ENCODE measurements around the gene PCSK5.

Gene PCSK5

GRCh38 chr9:76181020-76181641, 290.7 kb downstream of the PCSK5 start:
- Mint-ChIP-seq H3K4me3 (no peak overlapping the region), H3K36me3 (ENCODE audit: low read depth) (peaks cover 16% of the 10 kb centered on the region), H3K27ac (no peak overlapping the region)

GRCh38 chr9:76181781-76182180, 291.3 kb downstream of the PCSK5 start:
- Mint-ChIP-seq H3K4me1 (ENCODE audit: low read depth) (peaks cover 5% of the 10 kb centered on the region), H3K4me3 (no peak overlapping the region), H3K27me3 (no peaks in the 10 kb centered on the region), H3K27ac (no peak overlapping the region), H3K9me3 (no peaks in the 10 kb centered on the region), H3K36me3 (ENCODE audit: low read depth) (peaks cover 16% of the 10 kb centered on the region)

More at GRCh38 chr9:76181020-76181641, 290.7 kb downstream of the PCSK5 start:
- Mint-ChIP-seq H3K4me1 (ENCODE audit: low read depth) (peaks cover 5% of the 10 kb centered on the region), H3K27me3 (no peaks in the 10 kb centered on the region), H3K9me3 (no peaks in the 10 kb centered on the region)

- Mint-ChIP-seq H3K36me3 (ENCODE audit: low read depth) (peaks cover 21% of the 10 kb centered on the region), H3K27me3 (no peaks in the 10 kb centered on the region), H3K4me3 (no peak overlapping the region), H3K4me1 (ENCODE audit: low read depth) (peaks cover 5% of the 10 kb centered on the region), H3K27ac (no peak overlapping the region), H3K9me3 (no peaks in the 10 kb centered on the region)
Measured at GRCh38 chr9:76185432-76185831, 295.0 kb downstream of the PCSK5 start.

GRCh38 chr9:76188286-76188685, 297.8 kb downstream of the PCSK5 start:
- Mint-ChIP-seq H3K9me3 (no peaks in the 10 kb centered on the region), H3K4me1 (ENCODE audit: low read depth) (no peaks in the 10 kb centered on the region), H3K27ac (no peak overlapping the region), H3K4me3 (no peak overlapping the region), H3K36me3 (ENCODE audit: low read depth) (peaks cover 26% of the 10 kb centered on the region), H3K27me3 (no peaks in the 10 kb centered on the region)

GRCh38 chr9:76188905-76189304, 298.4 kb downstream of the PCSK5 start:
- Mint-ChIP-seq H3K4me1 (ENCODE audit: low read depth) (no peaks in the 10 kb centered on the region), H3K9me3 (no peaks in the 10 kb centered on the region), H3K27ac (no peak overlapping the region), H3K27me3 (no peaks in the 10 kb centered on the region), H3K36me3 (ENCODE audit: low read depth) (peaks cover 26% of the 10 kb centered on the region), H3K4me3 (no peak overlapping the region)

GRCh38 chr9:76191493-76191892, 301.0 kb downstream of the PCSK5 start:
- no peaks in the 10 kb centered on the region for H3K4me1 Mint-ChIP-seq (ENCODE audit: low read depth)
- H3K9me3 Mint-ChIP-seq: no peaks in the 10 kb centered on the region
- H3K27ac Mint-ChIP-seq: no peak overlapping the region
- peaks cover 23% of the 10 kb centered on the region for H3K36me3 Mint-ChIP-seq (ENCODE audit: low read depth)
- no peaks in the 10 kb centered on the region for H3K27me3 Mint-ChIP-seq
- H3K4me3 Mint-ChIP-seq: no peak overlapping the region

- no peak overlapping the region for H3K4me3 Mint-ChIP-seq
- no peak overlapping the region for H3K27ac Mint-ChIP-seq
- no peaks in the 10 kb centered on the region for H3K9me3 Mint-ChIP-seq
- peaks cover 23% of the 10 kb centered on the region for H3K36me3 Mint-ChIP-seq (ENCODE audit: low read depth)
- H3K27me3 Mint-ChIP-seq: no peaks in the 10 kb centered on the region
- no peaks in the 10 kb centered on the region for H3K4me1 Mint-ChIP-seq (ENCODE audit: low read depth)
Measured at GRCh38 chr9:76192013-76192412, 301.5 kb downstream of the PCSK5 start.

- H3K9me3 Mint-ChIP-seq: no peaks in the 10 kb centered on the region
- no peak overlapping the region for H3K27ac Mint-ChIP-seq
- no peaks in the 10 kb centered on the region for H3K27me3 Mint-ChIP-seq
- H3K4me3 Mint-ChIP-seq: no peak overlapping the region
- peaks cover 18% of the 10 kb centered on the region for H3K36me3 Mint-ChIP-seq (ENCODE audit: low read depth)
- no peaks in the 10 kb centered on the region for H3K4me1 Mint-ChIP-seq (ENCODE audit: low read depth)
Measured at GRCh38 chr9:76194896-76195295, 304.4 kb downstream of the PCSK5 start.

GRCh38 chr9:76198336-76198735, 307.9 kb downstream of the PCSK5 start:
- Mint-ChIP-seq H3K4me1 (ENCODE audit: low read depth) (no peaks in the 10 kb centered on the region), H3K27ac (no peak overlapping the region), H3K36me3 (ENCODE audit: low read depth) (no peaks in the 10 kb centered on the region), H3K27me3 (no peaks in the 10 kb centered on the region), H3K4me3 (no peak overlapping the region), H3K9me3 (no peaks in the 10 kb centered on the region)

GRCh38 chr9:76200315-76200714, 309.8 kb downstream of the PCSK5 start:
- Mint-ChIP-seq H3K9me3 (no peaks in the 10 kb centered on the region), H3K4me3 (no peak overlapping the region), H3K27ac (no peak overlapping the region), H3K27me3 (no peaks in the 10 kb centered on the region), H3K4me1 (ENCODE audit: low read depth) (no peaks in the 10 kb centered on the region), H3K36me3 (ENCODE audit: low read depth) (no peaks in the 10 kb centered on the region)

- Mint-ChIP-seq H3K4me3 (no peak overlapping the region), H3K9me3 (no peaks in the 10 kb centered on the region), H3K4me1 (ENCODE audit: low read depth) (no peaks in the 10 kb centered on the region), H3K36me3 (ENCODE audit: low read depth) (no peaks in the 10 kb centered on the region), H3K27me3 (no peaks in the 10 kb centered on the region), H3K27ac (no peak overlapping the region)
Measured at GRCh38 chr9:76200745-76201144, 310.3 kb downstream of the PCSK5 start.

- no peak overlapping the region for H3K4me3 Mint-ChIP-seq
Measured at GRCh38 chr9:76203373-76203772, 312.9 kb downstream of the PCSK5 start.

GRCh38 chr9:76206821-76207220, 316.3 kb downstream of the PCSK5 start:
- Mint-ChIP-seq H3K9me3 (no peaks in the 10 kb centered on the region), H3K27ac (no peak overlapping the region), H3K36me3 (ENCODE audit: low read depth) (no peaks in the 10 kb centered on the region), H3K27me3 (peaks cover 3% of the 10 kb centered on the region), H3K4me3 (no peak overlapping the region), H3K4me1 (ENCODE audit: low read depth) (no peaks in the 10 kb centered on the region)

More at GRCh38 chr9:76203373-76203772, 312.9 kb downstream of the PCSK5 start:
- Mint-ChIP-seq H3K9me3 (no peaks in the 10 kb centered on the region), H3K36me3 (ENCODE audit: low read depth) (no peaks in the 10 kb centered on the region), H3K27me3 (peaks cover under 1% of the 10 kb centered on the region), H3K4me1 (ENCODE audit: low read depth) (no peaks in the 10 kb centered on the region), H3K27ac (no peak overlapping the region)

GRCh38 chr9:76213751-76214150, 323.3 kb downstream of the PCSK5 start:
- Mint-ChIP-seq H3K27me3 (no peaks in the 10 kb centered on the region), H3K27ac (no peak overlapping the region), H3K4me3 (no peak overlapping the region), H3K36me3 (ENCODE audit: low read depth) (no peaks in the 10 kb centered on the region), H3K4me1 (ENCODE audit: low read depth) (no peaks in the 10 kb centered on the region), H3K9me3 (no peaks in the 10 kb centered on the region)

GRCh38 chr9:76215066-76215465, 324.6 kb downstream of the PCSK5 start:
- no peaks in the 10 kb centered on the region for H3K36me3 Mint-ChIP-seq (ENCODE audit: low read depth)
- no peak overlapping the region for H3K4me3 Mint-ChIP-seq
- no peak overlapping the region for H3K27ac Mint-ChIP-seq
- H3K27me3 Mint-ChIP-seq: no peaks in the 10 kb centered on the region
- H3K4me1 Mint-ChIP-seq (ENCODE audit: low read depth): no peaks in the 10 kb centered on the region
- H3K9me3 Mint-ChIP-seq: no peaks in the 10 kb centered on the region

- Mint-ChIP-seq H3K9me3 (no peaks in the 10 kb centered on the region), H3K27ac (no peak overlapping the region), H3K36me3 (ENCODE audit: low read depth) (no peaks in the 10 kb centered on the region), H3K4me1 (ENCODE audit: low read depth) (no peaks in the 10 kb centered on the region), H3K4me3 (no peak overlapping the region), H3K27me3 (no peaks in the 10 kb centered on the region)
Measured at GRCh38 chr9:76216161-76216649, 325.7 kb downstream of the PCSK5 start.

Data from stimulated activated naive CD8-positive, alpha-beta T cell treated with anti-CD3 and anti-CD28 coated beads, Interleukin-15, Interleukin-2, amounts not matched to agents 100 ng/mL and 50 ng/mL, for 24 hours (primary cell).